ENCODE results near the gene SETD9.
A peak's percentile ranks its signal among the peaks of the same experiment; 100 is the strongest.

SETD9 gene

GRCh38 chr5:56951946-56952691 is 42.7 kb downstream of the SETD9 start, which contains the start of gene MIER3:
MIER3 (minus strand) TSS chr5:56952123; CDS start chr5:56952102, 21 bp downstream.
- DNase-seq (ENCODE audit: low read depth in 1 of 2, low spot score in 1 of 2), result peak in 1 of 2 experiments; percentile 45

DNA sequence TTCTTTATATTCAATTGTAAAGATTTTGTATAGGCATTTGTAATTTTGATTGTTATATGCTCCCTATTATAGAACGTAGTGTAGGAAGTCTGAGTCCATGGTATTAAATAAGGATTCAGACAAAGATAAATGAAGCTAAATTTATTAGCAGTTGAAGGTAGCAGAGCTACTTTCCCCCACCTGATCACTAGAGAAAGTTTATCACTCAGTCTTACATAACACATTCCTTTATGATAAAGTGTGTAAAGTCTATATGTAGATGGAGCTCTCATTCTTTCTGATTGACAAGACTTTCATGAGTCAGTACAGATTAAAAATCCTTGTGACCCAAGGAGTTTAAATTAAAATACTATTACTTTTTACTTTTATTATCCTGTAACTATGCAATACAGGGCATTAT is 44.9 kb downstream of the SETD9 start:
- no peaks in the 10 kb centered on the region for H3K27me3 ChIP-seq (ENCODE audit: insufficient read depth, poor library complexity, severe bottlenecking)
- no peak for DNase-seq (ENCODE audit: low read depth in 1 of 2, low spot score in 1 of 2)
- no peak overlapping the region for H3K4me3 ChIP-seq (replicated peaks; ENCODE audit: insufficient read depth, low read length)
- no peak overlapping the region for H3K27ac ChIP-seq (replicated peaks)
- TF ChIP-seq SPI1 (IDR thresholded peaks at IDR 0.05; ENCODE audit: borderline replicate concordance, low read depth) (no peak), REST (IDR thresholded peaks at IDR 0.05; ENCODE audit: insufficient replicate concordance, low read depth) (no peak), CTCF (IDR thresholded peaks at IDR 0.05; ENCODE audit: insufficient read depth, low read length) (no peak), GABPA (IDR thresholded peaks at IDR 0.05; ENCODE audit: low read depth) (no peak), POLR2AphosphoS5 (IDR thresholded peaks at IDR 0.05; ENCODE audit: low read depth) (no peak)

More at GRCh38 chr5:56951946-56952691, 42.7 kb downstream of the SETD9 start, which contains the start of gene MIER3:
- Histone ChIP-seq H3K27me3 (ENCODE audit: insufficient read depth, poor library complexity, severe bottlenecking) (no peaks in the 10 kb centered on the region), H3K4me3 (replicated peaks; ENCODE audit: insufficient read depth, low read length) (peak within 1 kb of the TSS; percentile 73), H3K27ac (replicated peaks) (no peak within 1 kb of the TSS; the same call in 1 of the 2 replicates)
- TF ChIP-seq REST (IDR thresholded peaks at IDR 0.05; ENCODE audit: insufficient replicate concordance, low read depth) (no peak), POLR2AphosphoS5 (IDR thresholded peaks at IDR 0.05; ENCODE audit: low read depth) (no peak), GABPA (IDR thresholded peaks at IDR 0.05; ENCODE audit: low read depth) (no peak), SPI1 (IDR thresholded peaks at IDR 0.05; ENCODE audit: borderline replicate concordance, low read depth) (no peak), CTCF (IDR thresholded peaks at IDR 0.05; ENCODE audit: insufficient read depth, low read length) (no peak)

- no peak for DNase-seq (ENCODE audit: low read depth in 1 of 2, low spot score in 1 of 2)
- no peaks in the 10 kb centered on the region for H3K27me3 ChIP-seq (ENCODE audit: insufficient read depth, poor library complexity, severe bottlenecking)
- no peak overlapping the region for H3K27ac ChIP-seq (replicated peaks)
- no peak overlapping the region for H3K4me3 ChIP-seq (replicated peaks; ENCODE audit: insufficient read depth, low read length)
- no peak for TF ChIP-seq GABPA (IDR thresholded peaks at IDR 0.05; ENCODE audit: low read depth)
- no peak for TF ChIP-seq SPI1 (IDR thresholded peaks at IDR 0.05; ENCODE audit: borderline replicate concordance, low read depth)
- no peak for TF ChIP-seq POLR2AphosphoS5 (IDR thresholded peaks at IDR 0.05; ENCODE audit: low read depth)
- TF ChIP-seq CTCF (IDR thresholded peaks at IDR 0.05; ENCODE audit: insufficient read depth, low read length), result no peak
- no peak for TF ChIP-seq REST (IDR thresholded peaks at IDR 0.05; ENCODE audit: insufficient replicate concordance, low read depth)
Observed at GRCh38 chr5:56958595-56958994, 49.2 kb downstream of the SETD9 start.
